Inflammatory macrophage treated with lipopolysaccharide for 4 hours (primary cell): ENCODE data around the gene ZDHHC1.
A peak's percentile ranks its signal among the peaks of the same experiment; 100 is the strongest.

Experiments used
- DNase-seq: peaks from one replicate; pipeline ENCODE4 v3.0.0-alpha.2; 2020

Gene ZDHHC1, protein sequence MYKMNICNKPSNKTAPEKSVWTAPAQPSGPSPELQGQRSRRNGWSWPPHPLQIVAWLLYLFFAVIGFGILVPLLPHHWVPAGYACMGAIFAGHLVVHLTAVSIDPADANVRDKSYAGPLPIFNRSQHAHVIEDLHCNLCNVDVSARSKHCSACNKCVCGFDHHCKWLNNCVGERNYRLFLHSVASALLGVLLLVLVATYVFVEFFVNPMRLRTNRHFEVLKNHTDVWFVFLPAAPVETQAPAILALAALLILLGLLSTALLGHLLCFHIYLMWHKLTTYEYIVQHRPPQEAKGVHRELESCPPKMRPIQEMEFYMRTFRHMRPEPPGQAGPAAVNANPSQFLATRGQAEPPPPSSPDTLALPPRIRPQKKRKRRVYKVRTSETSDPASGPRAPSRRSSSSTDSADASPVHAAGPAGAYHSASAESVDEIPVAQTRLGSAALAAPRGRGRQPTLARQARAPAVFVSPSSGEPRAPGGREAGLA

DNA sequence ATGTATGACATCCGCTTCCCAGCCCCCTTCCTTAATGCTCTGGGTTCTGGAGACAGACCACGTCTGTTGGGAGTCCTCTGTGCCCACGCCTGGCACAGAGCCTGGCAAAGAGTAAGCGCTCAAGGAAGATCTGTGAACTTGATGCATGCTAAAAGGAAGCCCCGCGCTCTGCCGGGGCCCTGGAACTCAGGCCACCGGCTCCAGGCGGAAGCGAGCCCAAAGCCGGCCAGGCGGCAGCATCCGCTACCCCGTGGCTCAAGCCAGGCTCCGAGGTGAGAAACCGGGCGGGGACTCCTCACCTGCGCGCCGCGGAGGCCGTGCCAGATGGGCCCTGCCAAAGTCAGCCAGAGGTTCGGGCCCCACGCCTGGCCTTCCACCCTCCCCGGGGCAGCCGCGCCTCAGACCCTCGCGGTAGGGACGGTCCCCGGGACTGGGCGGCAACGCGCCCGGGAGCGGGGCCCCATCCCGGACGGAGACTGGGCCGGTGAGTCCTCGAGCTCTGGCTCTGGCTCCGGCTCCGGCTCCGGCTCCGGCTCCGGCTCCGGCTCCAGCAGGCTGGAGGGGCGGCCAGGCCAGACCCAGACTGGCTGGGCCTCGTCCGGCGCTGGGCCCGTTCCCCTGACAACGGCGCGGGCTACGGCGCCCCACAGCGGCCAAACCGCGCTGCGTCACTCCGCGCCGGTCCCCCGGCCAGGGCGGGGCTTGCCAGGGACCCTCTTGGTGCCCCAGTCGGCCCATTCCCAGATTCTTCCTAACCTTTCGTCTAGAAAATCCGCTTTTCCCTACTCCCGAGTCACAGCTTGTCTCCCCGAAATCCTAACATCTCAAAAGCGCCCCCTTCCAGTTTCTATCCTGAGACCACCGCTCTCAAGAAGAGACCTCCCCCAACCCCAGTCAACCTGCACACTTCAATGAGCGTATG lies at the start of gene ZDHHC1:
Gene ZDHHC1, minus strand, starts transcription at position 606 of the 922 bp plus-strand sequence. CDS start 8,702 bp downstream, outside the sequence.
- peak; percentile 50 for DNase-seq

DNA sequence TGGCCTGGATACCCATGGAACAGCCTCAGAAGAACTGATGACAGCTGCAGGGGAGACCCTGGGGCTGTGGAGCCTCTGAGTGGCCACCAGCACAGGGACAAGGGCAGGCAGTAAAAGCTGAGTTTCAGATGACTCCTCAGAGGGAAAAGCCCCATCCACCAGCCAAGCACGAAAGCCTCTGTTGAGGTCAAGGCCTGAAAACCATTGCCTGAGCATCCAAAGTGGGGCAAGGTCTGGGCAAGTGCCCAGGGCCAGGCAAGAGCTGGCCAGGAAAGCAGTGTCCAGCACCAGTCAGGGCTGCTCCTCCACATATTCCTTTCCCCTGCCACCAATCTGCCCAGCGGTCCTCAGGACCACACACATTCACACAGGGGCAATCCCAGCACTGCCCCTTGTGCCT lies 48.3 kb upstream of the ZDHHC1 start:
- no peak for DNase-seq

DNA sequence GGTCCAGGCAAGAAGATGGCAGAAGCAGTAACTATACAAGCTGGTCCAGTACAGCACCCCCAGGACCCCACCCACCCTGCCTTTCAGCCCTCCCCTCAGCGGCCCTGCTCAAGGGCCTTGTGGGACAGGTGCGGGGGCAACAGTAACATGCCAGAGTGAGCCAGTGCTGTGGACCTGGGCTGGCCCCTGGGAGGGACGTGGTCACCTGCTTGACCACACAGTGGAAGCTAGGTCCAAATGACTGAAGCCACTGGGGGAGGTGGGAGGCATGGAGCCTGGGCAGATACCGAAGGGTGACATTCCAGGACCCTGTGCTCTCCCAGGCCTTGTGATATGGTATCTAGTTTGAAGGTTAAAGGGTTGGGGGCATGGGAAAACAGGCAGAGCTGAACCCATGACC lies 47.4 kb upstream of the ZDHHC1 start:
- no peak for DNase-seq

DNA sequence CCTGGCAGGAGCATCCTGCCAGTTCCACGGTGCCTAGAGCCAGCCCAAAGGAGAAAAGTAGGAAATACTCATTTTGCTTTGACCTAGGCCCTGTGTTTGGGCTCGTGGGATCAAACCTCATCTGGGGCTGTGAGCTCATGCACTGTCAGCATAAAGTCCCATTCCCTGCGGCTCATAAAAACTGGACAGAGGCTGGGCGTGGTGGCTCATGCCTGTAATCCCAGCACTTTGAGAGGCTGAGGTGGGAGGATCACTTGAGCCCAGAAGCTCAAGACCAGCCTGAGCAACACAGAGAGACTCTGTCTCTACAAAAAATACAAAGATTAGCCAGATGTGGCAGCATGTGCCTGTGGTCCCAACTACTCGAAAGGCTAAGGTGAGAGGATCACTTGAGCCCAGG lies 46.8 kb upstream of the ZDHHC1 start:
- DNase-seq, result no peak

DNA sequence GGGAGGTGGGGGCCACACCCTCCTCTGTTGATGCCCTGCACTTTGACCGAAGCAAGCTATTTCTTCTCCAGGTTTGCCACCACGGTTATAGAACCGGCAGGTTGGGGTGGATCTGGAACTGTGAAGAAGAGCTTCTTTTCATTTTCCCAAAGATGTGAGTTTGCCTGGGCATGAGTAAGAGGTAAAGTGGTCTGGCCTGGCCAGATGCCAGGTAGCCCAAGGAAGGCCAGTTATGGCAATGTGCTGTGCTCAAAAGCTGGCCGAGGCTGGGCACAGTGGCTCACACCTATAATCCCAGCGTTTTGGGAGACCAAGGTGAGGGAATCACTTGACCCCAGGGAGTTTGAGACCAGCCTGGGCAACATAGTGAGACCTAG lies 46.0 kb upstream of the ZDHHC1 start:
- no peak for DNase-seq

DNA sequence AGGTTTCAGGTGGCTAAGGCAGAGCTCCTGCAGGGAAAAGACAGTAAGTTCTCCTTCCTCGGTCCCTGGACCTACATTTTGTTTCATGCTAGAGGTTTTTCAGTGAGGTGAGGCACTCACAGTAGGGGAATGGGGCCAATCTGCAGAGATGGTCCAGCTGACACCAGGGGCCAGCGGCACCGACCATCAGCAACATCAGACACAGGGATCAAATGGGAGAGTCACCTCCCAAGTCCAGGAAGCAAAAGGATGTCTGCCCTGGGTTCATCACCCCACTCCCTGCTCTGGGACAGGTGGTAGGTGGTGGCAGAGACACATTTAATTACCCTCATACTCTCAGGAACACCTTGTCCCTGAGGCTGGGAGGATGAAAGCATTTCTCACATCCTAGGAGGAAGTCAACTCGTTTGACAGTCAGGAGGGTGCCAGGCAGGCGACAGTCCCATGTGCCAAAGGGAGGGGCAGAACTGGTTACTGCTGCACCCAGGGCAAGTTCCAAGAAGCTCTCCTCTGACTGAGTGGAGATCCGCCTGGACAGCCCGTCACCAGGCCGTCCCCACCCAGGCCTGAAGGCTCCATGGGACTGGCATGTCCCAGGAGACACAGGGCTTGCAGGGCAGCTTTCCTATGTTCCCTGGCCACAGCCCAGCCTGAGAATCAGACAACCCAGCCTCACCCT lies 45.5 kb upstream of the ZDHHC1 start:
- no peak for DNase-seq

DNA sequence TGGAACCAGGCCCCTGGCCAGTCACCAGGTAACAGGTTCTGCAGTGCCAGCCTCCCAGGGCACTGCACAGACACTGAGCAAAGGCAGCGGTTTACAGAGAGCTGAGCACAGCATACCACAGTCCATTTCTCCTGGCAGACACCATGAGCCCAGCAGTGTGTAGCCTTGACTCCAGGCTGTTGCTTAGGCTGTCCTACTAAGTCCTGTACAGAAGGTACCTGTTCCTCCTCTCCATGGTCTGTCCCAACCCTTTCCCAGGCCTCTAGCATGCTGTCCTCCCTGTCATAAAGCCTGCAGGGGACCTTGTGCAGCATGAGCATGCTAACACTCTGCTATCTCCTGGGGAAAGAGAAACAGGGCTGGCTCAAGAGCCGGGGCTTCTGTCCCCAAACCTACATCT lies 44.7 kb upstream of the ZDHHC1 start:
- DNase-seq, result no peak

DNA sequence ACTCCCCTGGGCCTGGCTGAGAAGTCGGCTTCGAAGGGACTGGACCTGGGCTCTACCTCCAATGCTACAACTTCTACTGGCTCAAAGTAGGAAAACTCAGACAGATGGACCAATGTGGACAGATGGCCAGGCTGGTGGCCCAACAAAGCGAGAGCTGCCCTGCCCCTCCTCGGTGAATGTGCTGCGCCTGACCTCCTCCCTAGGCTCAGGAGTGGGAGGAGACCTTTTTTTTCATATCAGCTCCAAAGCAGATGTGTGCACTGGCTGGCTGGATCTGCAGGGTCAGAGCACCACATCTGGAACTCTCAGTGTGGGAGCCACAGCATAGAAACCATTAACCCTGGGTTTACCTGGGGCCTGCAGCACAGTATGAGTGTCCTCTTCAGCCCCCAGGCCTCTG lies 43.9 kb upstream of the ZDHHC1 start:
- DNase-seq, result no peak

DNA sequence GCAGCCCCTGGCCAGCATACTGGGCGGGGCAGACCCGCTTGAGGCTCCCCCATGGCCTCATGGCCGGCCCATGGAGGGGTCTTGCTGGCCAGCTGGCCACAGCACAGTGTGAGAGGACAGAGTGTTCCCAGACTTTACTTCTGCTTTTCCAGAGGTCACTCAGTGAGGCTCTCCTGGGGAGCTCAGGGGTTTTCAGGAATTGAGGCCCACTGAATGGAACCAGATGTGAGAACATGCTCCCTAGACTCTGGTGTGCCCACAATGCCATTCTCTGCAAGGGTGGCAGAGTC lies 43.5 kb upstream of the ZDHHC1 start:
- no peak for DNase-seq

DNA sequence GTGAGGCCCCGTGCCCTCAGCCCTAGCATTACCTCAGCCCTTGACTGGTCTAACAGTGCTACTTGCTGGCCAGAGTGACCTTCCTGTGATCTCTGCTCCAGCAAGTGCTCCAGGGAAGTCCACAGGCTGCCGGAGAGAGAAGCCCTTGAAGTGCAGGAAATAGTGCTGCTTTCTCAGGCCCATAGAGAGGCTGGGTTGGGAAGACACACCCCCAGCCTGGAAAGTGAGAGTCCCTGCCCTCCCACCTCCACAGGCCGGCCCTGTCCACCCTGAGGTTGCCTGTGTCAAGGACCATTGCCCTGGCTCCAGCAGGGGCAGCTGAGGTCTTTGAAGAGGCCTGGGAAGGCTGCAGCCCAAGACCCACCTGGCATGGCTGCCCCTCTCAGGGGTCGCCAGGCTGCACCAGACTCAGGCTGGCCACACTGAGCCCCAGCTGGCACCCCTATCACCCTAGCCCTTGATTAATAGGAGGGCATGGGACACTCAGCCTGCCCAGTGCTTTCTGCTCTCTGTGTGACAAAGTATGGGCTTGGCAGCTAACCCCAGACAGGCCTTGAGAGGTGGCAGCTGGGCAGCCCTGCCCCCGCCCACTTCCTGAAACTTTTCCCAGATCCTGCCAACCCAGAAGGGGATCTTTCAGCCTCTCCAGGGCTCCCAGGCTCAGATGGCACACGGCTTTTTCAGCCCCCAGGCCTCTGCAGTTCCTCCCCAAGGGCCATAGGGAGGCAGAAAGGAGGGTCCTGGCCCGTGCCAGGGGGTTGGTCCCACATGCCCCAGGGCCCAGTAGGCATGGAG lies 43.0 kb upstream of the ZDHHC1 start:
- DNase-seq, result no peak

DNA sequence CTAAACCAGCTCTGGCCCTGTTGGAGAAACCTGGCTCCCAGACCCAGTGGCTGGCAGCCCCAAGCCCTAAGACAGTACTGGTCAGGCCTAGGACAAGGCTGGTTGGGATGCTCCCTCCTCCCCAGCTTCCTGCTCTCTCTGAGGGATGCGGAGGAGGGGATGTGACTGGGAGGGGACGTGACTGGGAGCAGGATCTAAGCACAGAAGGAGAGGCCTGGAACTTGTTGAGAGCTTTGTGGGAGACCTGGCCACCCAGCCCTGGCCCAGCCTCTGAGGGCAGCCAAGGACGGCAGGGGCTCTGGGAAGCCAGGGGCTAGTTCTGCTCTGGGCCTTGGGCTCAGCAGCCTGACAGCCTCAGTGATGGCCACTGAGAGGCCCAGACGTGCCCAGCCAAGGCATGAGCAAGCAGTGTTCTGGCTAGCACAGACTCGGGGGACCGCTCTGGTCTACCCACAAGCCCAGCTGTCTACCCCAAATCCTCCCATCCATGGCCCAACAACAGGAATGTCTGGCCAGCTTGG lies 41.9 kb upstream of the ZDHHC1 start:
- no peak for DNase-seq

DNA sequence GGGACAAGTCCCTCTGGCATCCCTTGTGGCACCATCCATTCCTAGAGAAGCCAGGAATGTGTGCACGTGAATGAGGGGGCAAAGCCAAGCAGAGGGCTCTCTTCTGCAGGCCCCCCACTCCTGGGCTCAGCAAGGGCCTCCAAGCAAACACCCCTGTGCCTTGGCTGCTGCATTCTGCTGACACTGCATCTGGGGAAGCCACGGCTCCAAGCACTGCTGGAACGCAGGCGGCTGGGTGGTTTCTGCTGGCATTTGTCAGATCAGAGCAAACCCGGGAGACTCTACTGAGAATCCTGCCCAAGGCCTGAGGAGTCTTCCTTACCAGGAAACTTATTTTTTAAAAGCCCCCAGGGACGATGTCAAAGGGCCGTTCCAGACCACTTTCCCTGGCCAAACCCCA lies 41.3 kb upstream of the ZDHHC1 start:
- no peak for DNase-seq

DNA sequence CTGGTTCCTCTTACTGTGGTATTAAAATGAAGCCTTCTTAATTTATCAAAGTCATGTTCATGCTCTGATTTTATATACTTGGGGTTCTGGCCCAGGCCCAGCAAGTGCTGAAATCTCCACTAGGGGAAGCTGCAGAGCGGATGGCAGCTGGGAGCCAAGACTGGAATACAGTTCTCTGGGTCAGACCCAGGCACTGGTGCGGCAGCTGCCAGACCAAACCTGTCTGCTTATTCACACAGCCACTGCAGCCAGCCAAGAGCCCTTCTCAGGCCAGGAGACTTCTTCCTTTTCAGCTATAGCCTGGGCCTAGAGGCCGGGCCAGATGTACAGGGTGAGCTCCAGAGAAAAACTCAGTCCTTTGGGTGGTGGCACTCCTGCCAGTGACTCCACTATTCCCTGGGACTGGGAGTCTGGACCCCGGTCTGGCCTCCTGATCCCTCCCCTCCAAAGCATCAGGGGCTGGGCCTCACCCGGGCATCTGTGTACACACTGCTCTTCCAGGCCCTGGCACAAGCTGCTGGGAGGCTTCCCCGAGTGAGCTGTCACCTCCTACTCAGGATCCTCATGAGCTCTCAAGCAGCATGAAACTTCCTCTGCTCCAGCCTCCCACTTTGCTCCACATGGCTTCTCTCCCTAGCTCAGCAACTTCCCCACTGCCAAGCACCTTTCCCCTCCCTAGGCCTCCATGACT lies 40.3 kb upstream of the ZDHHC1 start:
- DNase-seq, result peak; percentile 36

DNA sequence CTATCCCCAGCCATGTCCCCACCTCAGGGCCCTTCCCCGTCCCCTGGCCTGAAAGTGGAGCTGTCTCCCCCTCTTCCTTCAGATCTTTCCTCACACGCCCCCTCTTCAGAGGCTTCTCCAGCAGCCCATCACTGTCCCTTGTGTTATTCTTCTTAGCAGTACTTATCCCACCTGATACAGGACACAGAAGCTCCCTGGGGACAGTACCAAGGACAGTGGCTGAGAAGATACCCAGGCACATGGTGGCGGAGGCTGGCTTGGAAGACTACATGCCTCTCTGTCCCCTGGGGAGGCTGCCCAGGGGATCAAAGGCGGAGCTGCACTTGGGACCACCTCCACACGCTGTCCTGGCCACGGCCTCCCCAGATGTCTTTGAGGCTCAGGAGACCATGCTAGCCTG lies 38.6 kb upstream of the ZDHHC1 start:
- DNase-seq, result no peak

DNA sequence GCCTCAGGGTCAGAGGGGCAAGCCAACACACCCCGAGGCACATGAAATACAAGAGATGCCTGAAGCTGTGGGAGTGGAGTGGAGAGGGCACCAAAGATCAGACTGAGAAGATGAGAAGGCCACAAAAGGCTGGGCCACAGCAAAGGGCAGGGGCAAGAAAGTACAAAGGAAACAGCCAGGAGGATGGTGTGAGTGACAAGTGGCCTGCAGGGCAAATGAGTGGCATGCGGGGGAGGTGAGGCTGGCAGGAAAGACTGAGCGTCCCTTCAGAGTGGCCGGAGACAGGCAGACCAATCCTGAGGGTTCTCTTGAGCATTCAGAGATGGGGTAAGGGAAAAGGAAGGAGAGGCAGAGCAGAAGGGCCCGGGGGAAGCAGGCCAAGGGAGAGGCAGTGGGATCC lies 37.8 kb upstream of the ZDHHC1 start:
- no peak for DNase-seq

DNA sequence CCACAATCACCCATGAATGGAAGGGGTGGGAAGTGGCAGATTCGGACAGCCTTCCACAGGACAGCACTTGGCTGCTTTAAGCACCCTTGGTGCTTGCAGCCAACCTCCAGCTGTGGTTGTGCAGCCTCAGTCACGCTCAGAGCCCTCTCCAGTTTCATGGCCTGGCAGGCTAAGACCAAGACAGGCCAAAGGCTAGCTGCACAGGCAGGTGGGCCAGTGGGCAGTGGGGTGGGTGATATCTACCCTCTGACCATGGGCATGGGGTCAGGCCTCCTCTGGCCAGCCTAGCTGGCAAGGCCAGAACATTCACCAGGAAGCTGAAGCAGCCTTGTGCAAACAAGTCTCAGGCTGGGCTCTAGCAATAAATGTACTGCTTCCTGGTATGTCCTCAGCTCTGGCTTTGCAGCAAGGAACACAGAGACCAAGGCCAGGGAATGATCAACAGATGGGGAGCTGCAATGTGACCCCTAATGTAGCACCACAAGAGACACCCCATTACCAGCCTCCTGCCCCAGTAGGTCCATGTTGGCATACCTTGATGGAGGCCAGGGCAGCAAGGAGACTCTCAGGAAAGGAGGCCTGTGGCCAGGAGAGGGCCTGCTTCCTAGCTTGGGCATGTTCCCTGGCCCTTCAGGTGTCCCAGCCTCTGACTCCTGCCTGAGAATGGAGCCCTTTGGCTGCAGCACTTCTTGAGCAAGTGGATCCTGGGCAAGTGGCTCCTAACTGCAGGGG lies 35.6 kb upstream of the ZDHHC1 start:
- no peak for DNase-seq

DNA sequence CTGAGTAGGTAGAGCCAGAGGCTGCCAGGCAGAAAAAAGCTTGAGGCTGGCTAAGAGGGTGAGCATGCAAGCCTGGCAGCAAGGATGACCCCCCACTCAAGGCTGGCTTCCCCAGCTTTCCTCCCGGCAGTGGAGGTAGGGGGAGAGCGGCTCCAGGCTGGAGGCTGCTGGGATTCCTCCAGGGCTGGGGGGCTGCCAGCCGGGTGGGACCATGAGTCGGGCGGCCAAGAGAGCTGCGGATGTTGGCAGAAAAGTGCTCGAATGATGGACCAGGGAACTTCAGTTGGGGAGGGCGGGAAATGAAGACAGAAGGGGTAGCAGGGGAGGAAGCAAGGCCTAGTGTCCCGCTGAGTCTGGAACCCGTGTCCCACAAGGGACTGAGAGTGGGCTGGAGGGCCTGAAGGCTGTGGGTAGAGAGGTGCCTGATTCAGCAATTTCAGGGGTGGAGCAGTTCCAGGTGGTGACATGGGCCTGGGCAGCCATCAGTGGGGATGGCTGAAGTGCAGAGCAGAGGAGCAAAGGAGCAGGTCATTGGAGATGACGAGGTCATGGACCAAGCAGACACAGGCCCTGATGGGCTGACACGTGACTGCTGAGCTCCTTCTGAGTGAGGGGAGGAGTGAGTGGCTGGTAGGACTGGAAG lies 34.9 kb upstream of the ZDHHC1 start:
- no peak for DNase-seq

DNA sequence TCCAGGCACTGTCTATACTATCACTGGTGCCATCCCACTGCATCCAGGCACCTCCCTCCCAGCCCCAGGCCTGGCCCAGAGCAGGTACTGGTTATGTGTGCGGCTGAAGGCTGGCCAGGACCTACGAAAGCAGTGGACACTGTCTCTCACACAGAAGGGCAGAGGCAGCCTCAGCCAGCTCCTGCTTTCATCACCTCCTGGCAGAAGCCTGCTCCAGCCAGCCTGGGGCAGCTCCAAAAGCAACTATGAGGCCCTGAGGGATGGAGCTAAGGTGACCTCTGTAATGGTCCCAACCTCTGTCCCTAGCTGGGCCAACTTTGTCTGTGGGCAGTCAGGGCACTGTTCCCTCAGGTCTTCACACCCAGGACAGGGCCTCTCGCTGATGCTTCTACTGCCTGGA lies 33.5 kb upstream of the ZDHHC1 start:
- DNase-seq, result no peak

DNA sequence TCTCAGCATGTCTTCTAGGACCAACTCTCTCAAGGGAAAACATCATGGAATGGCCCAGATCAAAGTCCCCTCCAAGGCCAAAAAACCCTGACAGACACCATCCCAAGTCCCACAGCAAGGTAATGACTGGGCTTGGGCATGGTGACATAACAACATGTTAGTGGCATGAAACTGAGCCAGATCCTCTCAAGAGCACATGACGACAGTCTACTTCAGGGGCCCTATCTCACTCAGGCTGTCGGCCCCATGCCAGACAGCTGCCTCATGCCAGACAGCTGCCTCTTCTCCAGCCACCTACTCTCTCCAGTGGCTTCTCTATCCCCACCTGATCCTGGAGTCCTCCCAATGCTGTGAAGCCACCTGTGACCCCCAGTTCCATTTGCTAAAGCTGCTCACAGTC lies 33.1 kb upstream of the ZDHHC1 start:
- DNase-seq, result no peak

DNA sequence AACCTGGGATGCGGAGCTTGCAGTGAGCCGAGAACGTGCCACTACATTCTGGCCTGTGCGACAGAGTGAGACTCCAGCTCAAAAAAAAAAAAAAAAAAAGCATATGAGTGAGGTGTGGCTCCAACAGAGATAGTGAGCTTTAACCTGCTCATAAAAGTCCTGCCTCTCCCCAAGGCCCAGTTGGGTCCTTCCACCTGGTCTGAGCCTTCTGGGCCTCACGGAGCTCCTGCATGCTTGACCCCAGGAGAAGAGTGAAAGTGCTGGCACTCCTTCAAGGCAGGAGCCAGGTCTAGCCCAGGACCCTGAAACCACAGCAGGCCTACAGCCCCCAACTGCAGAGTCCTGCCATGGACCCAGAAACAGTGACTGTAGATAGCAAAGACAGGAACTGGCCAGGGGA lies 32.3 kb upstream of the ZDHHC1 start:
- DNase-seq, result no peak
